ENCODE measurements around the gene CDK5RAP2.

CDK5RAP2 gene

DNA sequence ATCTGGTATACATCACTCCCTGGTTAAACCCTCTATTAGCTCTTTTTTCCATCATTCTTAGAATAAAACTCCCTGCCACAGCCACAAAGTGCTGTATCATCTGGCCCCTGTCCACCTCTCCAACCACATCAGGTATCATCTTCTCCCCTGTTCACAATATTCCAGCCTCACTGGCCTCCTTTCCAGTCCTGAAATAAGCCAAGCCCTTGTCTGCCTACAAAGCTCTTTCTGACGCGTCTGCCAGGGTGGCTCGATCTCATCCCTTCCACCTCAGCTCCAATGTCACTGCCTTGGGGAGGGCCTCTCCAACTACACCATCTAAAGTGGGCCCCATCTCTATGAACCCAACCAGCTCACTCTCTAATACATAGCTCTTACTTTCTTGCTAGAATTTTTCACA lies 21.5 kb downstream of the CDK5RAP2 start:
- no peak for TF ChIP-seq TEAD4 (IDR thresholded peaks at IDR 0.05)
- no peak for TF ChIP-seq EP300 (IDR thresholded peaks at IDR 0.05; ENCODE audit: borderline replicate concordance)
- TF ChIP-seq RAD21 (IDR thresholded peaks at IDR 0.05; ENCODE audit: low read depth): no peak
- no peak for TF ChIP-seq NFIC (IDR thresholded peaks at IDR 0.05)
- no peak for TF ChIP-seq YY1 (IDR thresholded peaks at IDR 0.05; ENCODE audit: low read depth)
- TF ChIP-seq TCF12 (IDR thresholded peaks at IDR 0.05; ENCODE audit: low read depth): no peak

DNA sequence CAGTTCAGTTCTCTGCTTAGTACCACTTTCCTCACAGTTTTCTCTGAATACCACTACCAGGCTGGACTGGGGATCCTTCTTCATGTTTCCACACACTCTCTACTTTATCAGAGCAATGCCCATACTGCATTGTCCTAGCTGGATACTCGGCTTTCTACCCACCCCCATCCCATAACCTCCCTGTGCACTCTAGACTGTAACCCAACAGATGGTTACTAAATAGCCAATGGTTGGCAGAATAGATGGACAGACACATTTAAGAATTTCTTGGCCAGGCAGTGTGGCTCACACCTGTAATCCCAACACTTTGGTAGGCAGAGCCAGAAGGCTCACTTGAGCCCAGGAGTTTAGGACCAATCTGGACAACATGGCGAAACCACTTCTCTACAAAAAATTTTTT lies 22.8 kb downstream of the CDK5RAP2 start:
- TF ChIP-seq CREB1 (IDR thresholded peaks at IDR 0.05; ENCODE audit: low read depth): no peak
- no peak for TF ChIP-seq RAD21 (IDR thresholded peaks at IDR 0.05; ENCODE audit: low read depth)
- TF ChIP-seq TAF1 (IDR thresholded peaks at IDR 0.05; ENCODE audit: low read depth): no peak
- TF ChIP-seq YY1 (IDR thresholded peaks at IDR 0.05; ENCODE audit: low read depth): no peak
- TF ChIP-seq, protein P1, sequence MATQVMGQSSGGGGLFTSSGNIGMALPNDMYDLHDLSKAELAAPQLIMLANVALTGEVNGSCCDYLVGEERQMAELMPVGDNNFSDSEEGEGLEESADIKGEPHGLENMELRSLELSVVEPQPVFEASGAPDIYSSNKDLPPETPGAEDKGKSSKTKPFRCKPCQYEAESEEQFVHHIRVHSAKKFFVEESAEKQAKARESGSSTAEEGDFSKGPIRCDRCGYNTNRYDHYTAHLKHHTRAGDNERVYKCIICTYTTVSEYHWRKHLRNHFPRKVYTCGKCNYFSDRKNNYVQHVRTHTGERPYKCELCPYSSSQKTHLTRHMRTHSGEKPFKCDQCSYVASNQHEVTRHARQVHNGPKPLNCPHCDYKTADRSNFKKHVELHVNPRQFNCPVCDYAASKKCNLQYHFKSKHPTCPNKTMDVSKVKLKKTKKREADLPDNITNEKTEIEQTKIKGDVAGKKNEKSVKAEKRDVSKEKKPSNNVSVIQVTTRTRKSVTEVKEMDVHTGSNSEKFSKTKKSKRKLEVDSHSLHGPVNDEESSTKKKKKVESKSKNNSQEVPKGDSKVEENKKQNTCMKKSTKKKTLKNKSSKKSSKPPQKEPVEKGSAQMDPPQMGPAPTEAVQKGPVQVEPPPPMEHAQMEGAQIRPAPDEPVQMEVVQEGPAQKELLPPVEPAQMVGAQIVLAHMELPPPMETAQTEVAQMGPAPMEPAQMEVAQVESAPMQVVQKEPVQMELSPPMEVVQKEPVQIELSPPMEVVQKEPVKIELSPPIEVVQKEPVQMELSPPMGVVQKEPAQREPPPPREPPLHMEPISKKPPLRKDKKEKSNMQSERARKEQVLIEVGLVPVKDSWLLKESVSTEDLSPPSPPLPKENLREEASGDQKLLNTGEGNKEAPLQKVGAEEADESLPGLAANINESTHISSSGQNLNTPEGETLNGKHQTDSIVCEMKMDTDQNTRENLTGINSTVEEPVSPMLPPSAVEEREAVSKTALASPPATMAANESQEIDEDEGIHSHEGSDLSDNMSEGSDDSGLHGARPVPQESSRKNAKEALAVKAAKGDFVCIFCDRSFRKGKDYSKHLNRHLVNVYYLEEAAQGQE (IDR thresholded peaks at IDR 0.05; ENCODE audit: low read depth): no peak
- TF ChIP-seq TCF12 (IDR thresholded peaks at IDR 0.05; ENCODE audit: low read depth): no peak
- TF ChIP-seq ZBTB7A (IDR thresholded peaks at IDR 0.05; ENCODE audit: low read depth): no peak
- TF ChIP-seq EGR1 (IDR thresholded peaks at IDR 0.05): no peak
- TF ChIP-seq FOXM1 (IDR thresholded peaks at IDR 0.05; ENCODE audit: borderline replicate concordance, low read depth): no peak
- no peak for TF ChIP-seq NFIC (IDR thresholded peaks at IDR 0.05)
- no peak for TF ChIP-seq EP300 (IDR thresholded peaks at IDR 0.05; ENCODE audit: borderline replicate concordance)
- TF ChIP-seq, protein P2, sequence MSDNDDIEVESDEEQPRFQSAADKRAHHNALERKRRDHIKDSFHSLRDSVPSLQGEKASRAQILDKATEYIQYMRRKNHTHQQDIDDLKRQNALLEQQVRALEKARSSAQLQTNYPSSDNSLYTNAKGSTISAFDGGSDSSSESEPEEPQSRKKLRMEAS (IDR thresholded peaks at IDR 0.05): no peak
- no peak for TF ChIP-seq CEBPB (IDR thresholded peaks at IDR 0.05)
- TF ChIP-seq, protein P3, sequence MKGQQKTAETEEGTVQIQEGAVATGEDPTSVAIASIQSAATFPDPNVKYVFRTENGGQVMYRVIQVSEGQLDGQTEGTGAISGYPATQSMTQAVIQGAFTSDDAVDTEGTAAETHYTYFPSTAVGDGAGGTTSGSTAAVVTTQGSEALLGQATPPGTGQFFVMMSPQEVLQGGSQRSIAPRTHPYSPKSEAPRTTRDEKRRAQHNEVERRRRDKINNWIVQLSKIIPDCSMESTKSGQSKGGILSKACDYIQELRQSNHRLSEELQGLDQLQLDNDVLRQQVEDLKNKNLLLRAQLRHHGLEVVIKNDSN (IDR thresholded peaks at IDR 0.05): no peak
- TF ChIP-seq TEAD4 (IDR thresholded peaks at IDR 0.05): no peak

DNA sequence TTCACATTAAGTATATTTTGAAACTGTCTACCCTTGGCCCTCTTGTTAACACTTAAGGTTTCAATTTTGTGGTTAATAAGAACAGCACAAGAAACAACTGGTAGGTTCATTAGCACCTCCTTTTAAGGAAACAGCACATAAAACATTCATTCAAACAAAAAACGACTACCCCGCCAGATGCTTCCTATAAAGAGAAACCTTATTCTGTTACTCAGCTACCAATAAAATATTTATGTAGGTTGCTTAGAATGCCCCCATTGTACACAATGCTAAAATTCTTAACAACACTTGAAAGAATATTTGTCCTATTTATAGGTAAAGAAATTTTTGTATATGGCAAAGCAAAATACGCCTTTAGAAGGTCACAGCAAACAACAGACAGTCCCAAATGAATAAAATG lies 23.2 kb downstream of the CDK5RAP2 start:
- TF ChIP-seq RAD21 (IDR thresholded peaks at IDR 0.05; ENCODE audit: low read depth) (no peak), NFIC (IDR thresholded peaks at IDR 0.05) (no peak), CEBPB (IDR thresholded peaks at IDR 0.05) (no peak), CREB1 (IDR thresholded peaks at IDR 0.05; ENCODE audit: low read depth) (no peak)
- TF ChIP-seq, protein P1 (IDR thresholded peaks at IDR 0.05; ENCODE audit: low read depth): no peak
- TF ChIP-seq, protein P3 (IDR thresholded peaks at IDR 0.05): no peak

DNA sequence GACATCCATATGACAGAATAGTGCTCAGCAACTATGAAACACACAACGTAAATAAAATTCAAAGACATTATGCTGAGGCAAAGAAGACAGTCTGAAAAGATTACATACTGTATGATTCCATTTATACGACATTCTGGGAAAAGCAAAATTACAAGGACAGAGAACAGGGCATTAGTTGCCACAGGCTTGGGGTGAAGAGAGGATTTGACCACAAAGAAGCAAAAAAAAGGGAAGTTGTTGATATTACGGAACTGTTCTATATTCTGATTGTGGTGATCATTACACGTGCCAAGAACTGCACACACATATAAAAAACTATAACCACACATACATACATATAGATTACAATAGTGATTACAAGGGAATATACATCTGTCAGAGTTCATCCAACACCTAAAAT lies 24.1 kb downstream of the CDK5RAP2 start:
- TF ChIP-seq, protein P1 (IDR thresholded peaks at IDR 0.05; ENCODE audit: low read depth): no peak
- TF ChIP-seq, protein P2 (IDR thresholded peaks at IDR 0.05): no peak
- TF ChIP-seq NFIC (IDR thresholded peaks at IDR 0.05): no peak
- TF ChIP-seq EP300 (IDR thresholded peaks at IDR 0.05; ENCODE audit: borderline replicate concordance): no peak
- TF ChIP-seq TAF1 (IDR thresholded peaks at IDR 0.05; ENCODE audit: low read depth): no peak
- TF ChIP-seq YY1 (IDR thresholded peaks at IDR 0.05; ENCODE audit: low read depth): no peak
- TF ChIP-seq, protein P3 (IDR thresholded peaks at IDR 0.05): no peak
- no peak for TF ChIP-seq TEAD4 (IDR thresholded peaks at IDR 0.05)
- no peak for TF ChIP-seq RAD21 (IDR thresholded peaks at IDR 0.05; ENCODE audit: low read depth)
- no peak for TF ChIP-seq CREB1 (IDR thresholded peaks at IDR 0.05; ENCODE audit: low read depth)
- TF ChIP-seq EGR1 (IDR thresholded peaks at IDR 0.05): no peak
- no peak for TF ChIP-seq FOXM1 (IDR thresholded peaks at IDR 0.05; ENCODE audit: borderline replicate concordance, low read depth)
- TF ChIP-seq ZBTB7A (IDR thresholded peaks at IDR 0.05; ENCODE audit: low read depth): no peak
- no peak for TF ChIP-seq TCF12 (IDR thresholded peaks at IDR 0.05; ENCODE audit: low read depth)
- no peak for TF ChIP-seq CEBPB (IDR thresholded peaks at IDR 0.05)
